Natural killer cell (primary cell): Measurements from ENCODE around the gene PHF1. TPM values are rescaled to one million over a fixed set of nuclear protein-coding genes. Genes with fewer than 3 reads are reported as not detected.
"Not testable (repeated sequence)": the region's sequence is repeated elsewhere in the genome, so short reads cannot be mapped to it uniquely, and the experiment has no call there.

Experiments used
- ATAC-seq, 3 donors: fragments of 150-1000 bp in 2 of 3; fragments of 200-7000 bp in 1 of 3; cut with Tn5 transposase; 1 replicate in 1 of 3; 2 replicates in 2 of 3; pipeline ENCODE4 v1.10.0; 2021; ENCODE audit warnings: mild to moderate bottlenecking in 2 of 3, moderate library complexity in 2 of 3
- DNase-seq, 2 donors: peaks; one replicate each; pipeline versions ENCODE4 v3.0.0 to v3.0.0-alpha.2; 2013 to 2021; ENCODE audit warnings: mixed read lengths in 1 of 2
- H3K27ac ChIP-seq: one replicate; pipeline ENCODE4 v1.5.1; 2013; ENCODE audit warnings: mild to moderate bottlenecking, low read length
- H3K27me3 ChIP-seq: one replicate; pipeline ENCODE4 v1.6.1; 2013; ENCODE audit warnings: low read length; ENCODE audit not compliant: control insufficient read depth, insufficient read depth
- H3K36me3 ChIP-seq: one replicate; pipeline ENCODE4 v1.6.1; 2013; ENCODE audit warnings: low read length; ENCODE audit not compliant: control insufficient read depth, insufficient read depth
- H3K4me1 ChIP-seq: one replicate; pipeline ENCODE4 v1.6.1; 2013; ENCODE audit warnings: low read length; ENCODE audit not compliant: control insufficient read depth, insufficient read depth
- H3K4me3 ChIP-seq: one replicate; pipeline ENCODE4 v1.5.1; 2013; ENCODE audit warnings: low read length
- H3K9me3 ChIP-seq: one replicate; pipeline ENCODE4 v1.6.1; 2013; ENCODE audit warnings: low read length; ENCODE audit not compliant: control insufficient read depth, insufficient read depth
- H3K27ac Mint-ChIP-seq, 2 donors: one replicate each; pipeline ENCODE4 v1.8.0; 2022; ENCODE audit warnings: mild to moderate bottlenecking in 2 of 2, mixed read lengths in 2 of 2, moderate library complexity in 1 of 2
- H3K27me3 Mint-ChIP-seq, 2 donors: one replicate each; pipeline ENCODE4 v1.8.0; 2022; ENCODE audit warnings: low read depth in 2 of 2, mixed read lengths in 2 of 2
- H3K36me3 Mint-ChIP-seq: one replicate; pipeline ENCODE4 v1.8.0; 2022; ENCODE audit warnings: mixed read lengths
- H3K4me1 Mint-ChIP-seq, 2 donors: one replicate each; pipeline ENCODE4 v1.8.0; 2022; ENCODE audit warnings: mixed read lengths in 2 of 2
- H3K4me3 Mint-ChIP-seq: one replicate; pipeline ENCODE4 v1.8.0; 2022; ENCODE audit warnings: mild to moderate bottlenecking, moderate library complexity, mixed read lengths
- H3K9me3 Mint-ChIP-seq, 2 donors: one replicate each; pipeline ENCODE4 v1.8.0; 2022; ENCODE audit warnings: mixed read lengths in 2 of 2
- CTCF ChIP-seq: fragments of 200-600 bp; IDR thresholded peaks from one replicate; pipeline ENCODE4 v1.8.0; 2022; ENCODE audit warnings: antibody characterized with exemption
- WGBS: methylation state at CpG from one replicate; pipeline ENCODE4 v1.1.7; 2013; ENCODE audit warnings: missing lambda C conversion rate; ENCODE audit not compliant: insufficient coverage; 5-methylcytosine and 5-hydroxymethylcytosine counted together
- intact Hi-C: fragments of 100-400 bp; cut with micrococcal nuclease; formaldehyde crosslinking; loops from one replicate; pipeline ENCODE4 v1.14.2; 2022
- total RNA-seq, 4 donors: library from RNA; stranded (reverse); fragments of 120-200 nt in 1 of 4; gene quantifications; one replicate each; pipeline versions ENCODE4 v1.2.3 to v1.2.4, GENCODE V29; 2013 to 2022

PHF1 gene
- total RNA-seq, 3 donors from 2014 or later (not counting 1 experiment from before 2014, with no cell fraction given) = 262 to 392 (median 322) TPM

GRCh38 chr6:33373960-33374910, 36.6 kb upstream of the PHF1 start:
- peak overlapping the region; percentile 60 for H3K27ac ChIP-seq
- H3K4me3 Mint-ChIP-seq = peak overlapping the region; percentile 37
- TF ChIP-seq CTCF = no peak

GRCh38 chr6:33375143-33375671, 35.6 kb upstream of the PHF1 start:
- no peaks in the 10 kb centered on the region for H3K9me3 Mint-ChIP-seq
- peaks cover 11 to 24% of the 10 kb centered on the region in 2 donors for H3K4me1 Mint-ChIP-seq
- TF ChIP-seq CTCF = no peak
- Histone ChIP-seq H3K36me3 (no peaks in the 10 kb centered on the region), H3K27ac (peak overlapping the region; percentile 26), H3K27me3 (no peaks in the 10 kb centered on the region), H3K4me3 (no peak overlapping the region), H3K9me3 (no peaks in the 10 kb centered on the region), H3K4me1 (peaks cover 25% of the 10 kb centered on the region)
- H3K27ac Mint-ChIP-seq = peak overlapping the region; percentile 85 to 91
- intact Hi-C loops = no loop called here
- WGBS = 58% methylated on average over 9 of the region's 9 CpGs
- no peaks in the 10 kb centered on the region for H3K27me3 Mint-ChIP-seq
- ATAC-seq (no peak), DNase-seq (no peak)
- no peak overlapping the region for H3K4me3 Mint-ChIP-seq
- no peaks in the 10 kb centered on the region for H3K36me3 Mint-ChIP-seq

More at GRCh38 chr6:33373960-33374910, 36.6 kb upstream of the PHF1 start:
- H3K36me3 ChIP-seq = no peaks in the 10 kb centered on the region
- H3K27me3 Mint-ChIP-seq = no peaks in the 10 kb centered on the region
- no peaks in the 10 kb centered on the region for H3K27me3 ChIP-seq
- no peaks in the 10 kb centered on the region for H3K9me3 Mint-ChIP-seq
- H3K4me3 ChIP-seq = no peak overlapping the region
- whole genome bisulfite sequencing = 83% methylated on average over 8 of the region's 8 CpGs
- H3K36me3 Mint-ChIP-seq = no peaks in the 10 kb centered on the region
- peak; percentile 57 to 75 (median 72) for ATAC-seq
- peak overlapping the region; percentile 85 to 91 for H3K27ac Mint-ChIP-seq
- peaks cover 25% of the 10 kb centered on the region for H3K4me1 ChIP-seq
- DNase-seq = peak in 1 of 2 donors; percentile 38
- no peaks in the 10 kb centered on the region for H3K9me3 ChIP-seq
- peaks cover 11 to 24% of the 10 kb centered on the region in 2 donors for H3K4me1 Mint-ChIP-seq
- intact Hi-C loops = no loop called here

- Mint-ChIP-seq H3K9me3 (no peaks in the 10 kb centered on the region), H3K27ac (no peak overlapping the region), H3K4me1 (peaks cover 11 to 24% of the 10 kb centered on the region in 2 donors), H3K27me3 (no peaks in the 10 kb centered on the region), H3K36me3 (no peaks in the 10 kb centered on the region), H3K4me3 (no peak overlapping the region)
- WGBS = 100% methylated on average over 4 of the region's 4 CpGs
- no peak for TF ChIP-seq CTCF
- Histone ChIP-seq H3K27ac (no peak overlapping the region), H3K27me3 (no peaks in the 10 kb centered on the region), H3K4me3 (no peak overlapping the region), H3K4me1 (peaks cover 25% of the 10 kb centered on the region), H3K9me3 (no peaks in the 10 kb centered on the region), H3K36me3 (no peaks in the 10 kb centered on the region)
- intact Hi-C loops = no loop called here
- DNase-seq = no peak
- no peak for ATAC-seq
Measured at GRCh38 chr6:33377171-33377570, 33.6 kb upstream of the PHF1 start.

GRCh38 chr6:33379184-33379583, 31.6 kb upstream of the PHF1 start:
- 93% methylated on average over 10 of the region's 10 CpGs for WGBS
- H3K36me3 Mint-ChIP-seq, H3K27ac ChIP-seq, H3K27me3 Mint-ChIP-seq, H3K9me3 ChIP-seq, ATAC-seq, DNase-seq, H3K4me3 ChIP-seq, H3K4me3 Mint-ChIP-seq, H3K9me3 Mint-ChIP-seq, intact Hi-C loops, H3K27me3 ChIP-seq, H3K36me3 ChIP-seq, H3K27ac Mint-ChIP-seq: not testable (repeated sequence)
- peaks cover 12% of the 10 kb centered on the region for H3K4me1 ChIP-seq
- H3K4me1 Mint-ChIP-seq = peaks cover 9 to 14% of the 10 kb centered on the region in 2 donors
